GM19025 (cell line): ENCODE data around the gene SDCCAG8.

ENCODE experiments used
- ATAC-seq: cut with Tn5 transposase; IDR thresholded peaks from one replicate; pipeline ENCODE4 v1.9.1; 2021; ENCODE audit warnings: mild to moderate bottlenecking, low read depth, moderate library complexity; ENCODE audit not compliant: unreplicated experiment

The SDCCAG8 gene

GRCh38 chr1:243280571-243281129 is 24.8 kb downstream of the SDCCAG8 start:
- no peak for ATAC-seq

- no peak for ATAC-seq
Measured at GRCh38 chr1:243281672-243282071, 25.8 kb downstream of the SDCCAG8 start.

GRCh38 chr1:243286409-243287122 is 30.7 kb downstream of the SDCCAG8 start:
- no peak for ATAC-seq

- no peak for ATAC-seq
Measured at GRCh38 chr1:243287123-243287460, 31.3 kb downstream of the SDCCAG8 start.

- ATAC-seq = peak; percentile 83
Measured at GRCh38 chr1:243287652-243288051, 31.8 kb downstream of the SDCCAG8 start.

GRCh38 chr1:243288062-243288461 is 32.2 kb downstream of the SDCCAG8 start:
- no peak for ATAC-seq

GRCh38 chr1:243291292-243291691 is 35.5 kb downstream of the SDCCAG8 start:
- no peak for ATAC-seq

- no peak for ATAC-seq
Measured at GRCh38 chr1:243292117-243292516, 36.3 kb downstream of the SDCCAG8 start.

GRCh38 chr1:243293941-243294722 is 38.3 kb downstream of the SDCCAG8 start:
- no peak for ATAC-seq

GRCh38 chr1:243294723-243295121 is 38.9 kb downstream of the SDCCAG8 start:
- ATAC-seq = no peak

GRCh38 chr1:243299069-243299468 is 43.2 kb downstream of the SDCCAG8 start:
- ATAC-seq = no peak

GRCh38 chr1:243301059-243301458 is 45.2 kb downstream of the SDCCAG8 start:
- no peak for ATAC-seq

- ATAC-seq = no peak
Measured at GRCh38 chr1:243311809-243312208, 56.0 kb downstream of the SDCCAG8 start.

GRCh38 chr1:243312952-243313634 is 57.3 kb downstream of the SDCCAG8 start:
- peak; percentile 17 for ATAC-seq

- ATAC-seq = peak; percentile 63
Measured at GRCh38 chr1:243313635-243314536, 58.0 kb downstream of the SDCCAG8 start.

GRCh38 chr1:243315455-243315854 is 59.6 kb downstream of the SDCCAG8 start:
- no peak for ATAC-seq

GRCh38 chr1:243315893-243316292 is 60.1 kb downstream of the SDCCAG8 start:
- ATAC-seq = no peak

GRCh38 chr1:243316366-243316989 is 60.6 kb downstream of the SDCCAG8 start:
- no peak for ATAC-seq

- ATAC-seq = no peak
Measured at GRCh38 chr1:243320224-243320623, 64.4 kb downstream of the SDCCAG8 start.

GRCh38 chr1:243322326-243322725 is 66.5 kb downstream of the SDCCAG8 start:
- ATAC-seq = no peak
